Natural killer cell treated with Interleukin-12 subunit alpha and Interleukin-12 subunit beta and Interleukin-15 and Interleukin-18, amount 100 ng/mL, for 72 hours (primary cell): ENCODE results near the gene RTL1. TPM values are rescaled to one million over a fixed set of nuclear protein-coding genes. Genes with fewer than 3 reads are reported as not detected.

Experiments
- ATAC-seq, 2 donors: fragments of 150-1000 bp; cut with Tn5 transposase in 1 of 2; sonication (Bioruptor Pico), chemical (Tn5 transposase) in 1 of 2; 2 replicates each; pipeline ENCODE4 v1.10.0; 2021
- DNase-seq: peaks from one replicate; pipeline ENCODE4 v3.0.0; 2022; ENCODE audit warnings: low spot score
- H3K27ac Mint-ChIP-seq, 2 donors: 1 replicate in 1 of 2; 2 replicates in 1 of 2; pipeline ENCODE4 v1.8.0; 2022; ENCODE audit warnings: mixed read lengths in 2 of 2, mild to moderate bottlenecking in 1 of 2, moderate library complexity in 1 of 2
- H3K27me3 Mint-ChIP-seq, 2 donors: 1 replicate in 1 of 2; 2 replicates in 1 of 2; pipeline ENCODE4 v1.8.0; 2022; ENCODE audit warnings: mixed read lengths in 2 of 2
- H3K36me3 Mint-ChIP-seq: one replicate; pipeline ENCODE4 v1.8.0; 2022; ENCODE audit warnings: mixed read lengths
- H3K4me1 Mint-ChIP-seq, 2 donors: 1 replicate in 1 of 2; 2 replicates in 1 of 2; pipeline ENCODE4 v1.8.0; 2022; ENCODE audit warnings: low read depth in 2 of 2, mixed read lengths in 2 of 2, mild to moderate bottlenecking in 1 of 2
- H3K4me3 Mint-ChIP-seq: one replicate; pipeline ENCODE4 v1.8.0; 2022; ENCODE audit warnings: mixed read lengths
- H3K9me3 Mint-ChIP-seq: 2 replicates; pipeline ENCODE4 v1.8.0; 2022; ENCODE audit warnings: mixed read lengths
- total RNA-seq, 2 donors: library from RNA; stranded (reverse); gene quantifications; one replicate each; pipeline ENCODE4 v1.2.3, GENCODE V29; 2022

Gene RTL1
- total RNA-seq, 2 donors from 2014 or later: not detected

GRCh38 chr14:100903134-100903468 is 421 bp downstream of the RTL1 start:
- no peaks in the 10 kb centered on the region for H3K36me3 Mint-ChIP-seq
- no peak overlapping the region for H3K4me3 Mint-ChIP-seq
- H3K27me3 Mint-ChIP-seq: peaks cover 41 to 54% of the 10 kb centered on the region in 2 donors
- DNase-seq (no peak), ATAC-seq (no peak)
- H3K27ac Mint-ChIP-seq: no peak overlapping the region
- H3K4me1 Mint-ChIP-seq: no peaks in the 10 kb centered on the region
- no peaks in the 10 kb centered on the region for H3K9me3 Mint-ChIP-seq

- H3K27ac Mint-ChIP-seq: no peak overlapping the region
- peaks cover 41 to 54% of the 10 kb centered on the region in 2 donors for H3K27me3 Mint-ChIP-seq
- no peaks in the 10 kb centered on the region for H3K36me3 Mint-ChIP-seq
Observed at GRCh38 chr14:100902295-100903133, 1.0 kb downstream of the RTL1 start.

DNA sequence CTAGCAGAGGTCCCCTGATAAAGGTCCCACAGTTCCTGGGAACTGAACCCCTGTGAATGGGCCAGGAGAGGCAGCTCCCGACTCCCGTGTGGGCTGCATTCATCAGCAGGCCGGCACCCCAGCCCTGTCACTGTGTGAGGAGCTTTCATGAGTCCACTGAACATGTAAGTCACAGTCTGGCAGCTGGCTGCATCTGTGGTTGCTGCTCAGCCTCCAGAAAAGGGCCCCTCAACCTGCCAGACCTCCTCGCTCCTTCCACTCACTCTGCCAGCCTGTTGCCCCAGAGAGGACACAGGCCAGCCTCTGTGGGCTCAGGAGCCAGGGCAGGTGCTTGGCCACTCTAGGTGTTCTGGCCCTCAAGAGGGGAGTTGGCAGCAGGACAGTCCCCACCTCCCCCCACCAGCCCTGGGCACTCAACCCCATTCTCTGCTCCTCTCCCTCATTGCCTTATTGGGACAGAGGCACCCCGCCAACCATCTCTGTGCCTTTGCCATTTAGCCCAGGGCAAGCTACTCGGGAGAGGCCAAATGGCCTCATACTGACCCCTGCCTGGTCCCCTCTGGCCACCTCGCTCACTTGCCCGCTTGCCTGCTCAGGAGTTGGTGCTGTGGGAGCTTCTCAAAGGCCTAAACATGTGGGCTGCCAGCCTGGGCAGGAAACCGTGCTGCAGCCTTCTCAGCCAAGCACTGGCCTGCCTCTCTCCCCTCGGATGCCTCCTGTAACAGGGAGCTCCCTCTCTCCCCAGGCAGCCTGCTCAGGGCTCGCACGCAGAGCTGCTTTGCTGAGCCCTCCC is 1.9 kb downstream of the RTL1 start:
- no peak overlapping the region for H3K27ac Mint-ChIP-seq
- H3K4me3 Mint-ChIP-seq: no peak overlapping the region
- no peaks in the 10 kb centered on the region for H3K4me1 Mint-ChIP-seq
- H3K27me3 Mint-ChIP-seq: peaks cover 39 to 49% of the 10 kb centered on the region in 2 donors
- ATAC-seq (peak in 1 of 2 donors; percentile 20), DNase-seq (no peak)
- H3K36me3 Mint-ChIP-seq: no peaks in the 10 kb centered on the region
- H3K9me3 Mint-ChIP-seq: no peaks in the 10 kb centered on the region

More at GRCh38 chr14:100902295-100903133, 1.0 kb downstream of the RTL1 start:
- no peak overlapping the region for H3K4me3 Mint-ChIP-seq
- DNase-seq: no peak
- no peaks in the 10 kb centered on the region for H3K4me1 Mint-ChIP-seq
- H3K9me3 Mint-ChIP-seq: no peaks in the 10 kb centered on the region
- no peak for ATAC-seq

DNA sequence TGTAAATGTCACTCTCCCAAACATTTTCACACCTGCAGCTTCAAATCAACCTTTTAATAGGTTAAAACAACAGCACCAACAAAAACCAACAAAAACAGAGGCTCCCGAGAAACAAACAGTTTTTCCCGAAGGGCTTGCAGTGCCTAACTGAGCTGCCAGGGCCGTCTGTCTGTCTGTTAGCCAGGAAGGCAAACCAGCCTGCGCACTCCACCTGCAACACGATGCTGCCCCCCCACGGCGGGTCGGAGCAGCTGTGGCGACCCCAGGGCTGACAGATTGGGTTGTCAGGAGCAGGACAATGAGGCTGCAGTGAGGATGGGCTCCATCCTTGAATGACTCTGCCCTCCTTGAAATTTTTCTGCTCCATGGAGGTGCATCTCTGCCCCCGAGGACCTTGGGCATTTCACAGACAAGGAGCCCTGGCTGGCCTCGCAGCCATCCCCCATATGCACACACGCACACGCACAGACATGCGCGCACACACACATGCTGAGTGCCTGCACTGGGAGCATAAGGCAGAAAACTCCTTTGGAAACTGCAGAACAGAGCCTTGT is 2.6 kb downstream of the RTL1 start:
- ATAC-seq: no peak

GRCh38 chr14:100899884-100900771 is 3.4 kb downstream of the RTL1 start:
- Mint-ChIP-seq H3K4me3 (no peak overlapping the region), H3K36me3 (no peaks in the 10 kb centered on the region), H3K9me3 (no peaks in the 10 kb centered on the region), H3K27ac (no peak overlapping the region), H3K27me3 (peaks cover 35 to 39% of the 10 kb centered on the region in 2 donors), H3K4me1 (no peaks in the 10 kb centered on the region)
- ATAC-seq: no peak
- DNase-seq: no peak

More for the DNA sequence above, 2.6 kb downstream of the RTL1 start:
- H3K27ac Mint-ChIP-seq: no peak overlapping the region
- no peaks in the 10 kb centered on the region for H3K4me1 Mint-ChIP-seq
- H3K9me3 Mint-ChIP-seq: no peaks in the 10 kb centered on the region
- no peak for DNase-seq
- H3K4me3 Mint-ChIP-seq: no peak overlapping the region
- peaks cover 39 to 46% of the 10 kb centered on the region in 2 donors for H3K27me3 Mint-ChIP-seq
- no peaks in the 10 kb centered on the region for H3K36me3 Mint-ChIP-seq

DNA sequence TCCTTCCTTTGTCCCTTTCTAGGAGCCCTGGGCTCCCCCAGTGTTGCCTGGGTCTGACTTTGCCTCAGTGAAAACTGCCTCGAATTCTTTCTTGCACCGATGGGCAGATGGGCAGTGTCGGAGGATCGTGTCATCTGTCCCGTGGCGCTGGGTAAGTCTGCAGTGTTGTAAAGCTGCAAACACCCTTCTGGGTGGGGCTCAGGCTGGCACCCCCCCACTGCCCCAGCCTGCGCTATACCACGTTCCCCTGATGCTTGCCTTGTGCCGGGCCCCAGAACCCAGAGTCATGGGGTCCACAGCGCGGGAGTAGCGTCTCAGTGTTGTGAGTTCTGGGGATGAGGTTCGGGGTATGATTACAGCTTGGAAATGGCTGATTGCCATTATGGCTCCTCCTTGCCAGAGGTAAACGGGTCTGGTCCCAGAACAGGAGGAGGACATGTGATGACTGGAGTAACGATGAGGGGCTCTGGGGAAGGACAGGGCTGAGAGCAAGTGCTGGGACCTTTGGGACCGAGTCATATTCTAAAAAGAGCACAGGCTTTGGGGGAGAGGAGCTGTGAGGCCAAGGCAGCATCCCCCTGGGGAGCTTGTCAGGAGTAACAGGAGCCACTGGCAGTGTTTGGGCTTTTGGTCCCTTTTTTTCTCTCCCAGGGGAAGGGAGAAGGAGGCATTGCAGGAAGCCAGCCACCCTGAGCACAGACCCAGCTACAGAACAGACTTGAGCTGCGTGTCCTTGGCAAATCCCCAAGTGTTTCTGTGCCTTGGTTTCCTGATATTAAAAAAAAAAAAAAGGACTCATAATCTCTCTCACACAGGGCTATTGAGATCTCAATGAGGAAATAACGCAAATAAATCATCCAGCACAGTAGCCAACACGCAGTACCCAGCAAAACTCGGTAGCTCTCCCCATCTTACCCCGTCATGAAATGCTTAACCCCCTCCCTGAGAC is 4.3 kb downstream of the RTL1 start:
- H3K4me1 Mint-ChIP-seq: no peaks in the 10 kb centered on the region
- ATAC-seq: no peak
- H3K9me3 Mint-ChIP-seq: no peaks in the 10 kb centered on the region
- no peaks in the 10 kb centered on the region for H3K36me3 Mint-ChIP-seq
- H3K27ac Mint-ChIP-seq: no peak overlapping the region
- H3K27me3 Mint-ChIP-seq: peaks cover 37 to 39% of the 10 kb centered on the region in 2 donors
- DNase-seq: no peak
- H3K4me3 Mint-ChIP-seq: no peak overlapping the region

DNA sequence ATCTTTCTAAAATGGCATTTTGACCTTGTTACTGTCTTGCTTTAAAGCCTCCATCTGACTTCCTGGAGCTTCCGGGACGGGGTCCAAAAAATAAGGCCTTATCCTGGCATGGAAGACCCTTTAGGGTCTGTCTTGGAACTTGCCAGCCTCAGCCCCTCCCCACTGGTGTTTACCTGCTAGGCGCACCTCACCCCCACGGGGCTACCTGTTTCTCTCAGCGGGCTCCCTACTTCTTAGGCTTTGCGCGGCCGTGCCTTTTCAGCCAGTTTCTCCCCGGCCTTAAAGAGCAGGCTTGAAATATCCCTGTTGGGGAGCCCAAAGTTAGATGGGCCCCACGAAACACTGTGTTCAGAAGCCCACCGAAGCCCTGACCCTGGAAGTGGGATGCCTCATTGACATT is 5.1 kb downstream of the RTL1 start:
- DNase-seq: no peak
- Mint-ChIP-seq H3K27me3 (peaks cover 34 to 41% of the 10 kb centered on the region in 2 donors), H3K27ac (no peak overlapping the region), H3K4me3 (no peak overlapping the region), H3K36me3 (no peaks in the 10 kb centered on the region), H3K4me1 (no peaks in the 10 kb centered on the region), H3K9me3 (no peaks in the 10 kb centered on the region)
- no peak for ATAC-seq

DNA sequence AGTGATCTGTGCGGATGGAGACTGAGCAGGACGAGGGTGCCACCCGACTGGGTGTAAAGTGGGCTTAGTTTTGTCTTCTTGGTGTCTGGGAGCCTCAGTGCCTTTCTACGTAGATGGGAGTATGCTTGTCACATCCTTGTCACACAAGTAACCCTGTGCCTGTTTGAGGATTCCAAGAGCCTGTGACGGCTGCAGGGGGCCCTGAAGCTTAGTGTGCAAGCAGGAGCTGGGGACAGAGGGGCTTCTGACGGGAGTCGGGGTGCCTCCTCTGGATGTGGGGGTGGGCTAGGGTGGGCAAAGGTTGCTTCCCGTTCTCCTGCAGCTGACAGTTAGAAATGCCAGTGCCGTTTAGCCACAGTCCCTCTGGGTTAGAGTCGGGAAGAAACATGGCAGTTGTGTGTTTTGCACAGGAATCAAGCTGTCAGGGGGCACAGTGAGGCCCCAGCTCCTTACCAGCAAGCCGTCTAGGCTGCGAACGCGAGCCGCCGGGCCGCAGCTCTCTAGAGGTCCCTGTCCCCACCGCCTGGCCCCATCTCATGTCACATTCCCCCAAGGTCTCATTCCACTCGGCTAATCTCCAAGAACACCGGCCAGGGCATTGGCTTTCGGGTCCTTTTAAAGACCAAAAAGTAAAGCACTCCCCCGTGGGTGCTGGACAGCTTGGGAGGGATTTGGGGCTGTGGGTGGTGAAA is 7.0 kb downstream of the RTL1 start:
- Mint-ChIP-seq H3K4me1 (no peaks in the 10 kb centered on the region), H3K4me3 (no peak overlapping the region), H3K9me3 (no peaks in the 10 kb centered on the region), H3K27me3 (peaks cover 20 to 32% of the 10 kb centered on the region in 2 donors), H3K36me3 (no peaks in the 10 kb centered on the region), H3K27ac (no peak overlapping the region)
- DNase-seq (no peak), ATAC-seq (no peak)

DNA sequence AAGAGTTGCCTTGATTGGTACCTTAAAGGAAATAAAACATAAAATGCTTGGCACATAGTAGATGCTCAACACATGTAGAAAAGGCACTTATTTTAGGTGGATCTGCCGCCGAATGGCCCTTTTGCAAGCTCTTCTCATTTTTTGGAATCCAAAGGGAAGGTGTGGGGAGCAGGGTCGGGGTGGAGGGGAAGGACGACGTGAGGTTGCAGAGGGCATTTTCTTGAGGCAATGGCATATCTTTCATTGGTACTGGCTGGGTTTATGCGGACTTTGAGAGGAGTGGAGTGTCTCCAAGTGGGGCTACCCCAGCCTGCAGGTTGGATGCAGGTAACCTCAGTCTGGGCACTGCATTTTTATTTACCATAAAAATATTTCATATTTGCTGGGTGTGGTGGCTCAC is 8.1 kb downstream of the RTL1 start:
- H3K36me3 Mint-ChIP-seq: no peaks in the 10 kb centered on the region

GRCh38 chr14:100894416-100894815 is 9.1 kb downstream of the RTL1 start:
- Mint-ChIP-seq H3K4me3 (no peak overlapping the region), H3K36me3 (no peaks in the 10 kb centered on the region), H3K27ac (no peak overlapping the region), H3K27me3 (peaks cover 12 to 19% of the 10 kb centered on the region in 2 donors), H3K4me1 (no peaks in the 10 kb centered on the region), H3K9me3 (no peaks in the 10 kb centered on the region)
- ATAC-seq (no peak), DNase-seq (no peak)

More for the DNA sequence above, 8.1 kb downstream of the RTL1 start:
- Mint-ChIP-seq H3K27ac (no peak overlapping the region), H3K4me3 (no peak overlapping the region), H3K27me3 (peaks cover 17 to 25% of the 10 kb centered on the region in 2 donors), H3K4me1 (no peaks in the 10 kb centered on the region), H3K9me3 (no peaks in the 10 kb centered on the region)
- ATAC-seq (no peak), DNase-seq (no peak)

- no peak for DNase-seq
- no peaks in the 10 kb centered on the region for H3K4me1 Mint-ChIP-seq
- peaks cover 9 to 19% of the 10 kb centered on the region in 2 donors for H3K27me3 Mint-ChIP-seq
- no peaks in the 10 kb centered on the region for H3K9me3 Mint-ChIP-seq
- no peak for ATAC-seq
- no peak overlapping the region for H3K27ac Mint-ChIP-seq
- no peaks in the 10 kb centered on the region for H3K36me3 Mint-ChIP-seq
- H3K4me3 Mint-ChIP-seq: no peak overlapping the region
Observed at GRCh38 chr14:100893760-100894159, 9.8 kb downstream of the RTL1 start.

DNA sequence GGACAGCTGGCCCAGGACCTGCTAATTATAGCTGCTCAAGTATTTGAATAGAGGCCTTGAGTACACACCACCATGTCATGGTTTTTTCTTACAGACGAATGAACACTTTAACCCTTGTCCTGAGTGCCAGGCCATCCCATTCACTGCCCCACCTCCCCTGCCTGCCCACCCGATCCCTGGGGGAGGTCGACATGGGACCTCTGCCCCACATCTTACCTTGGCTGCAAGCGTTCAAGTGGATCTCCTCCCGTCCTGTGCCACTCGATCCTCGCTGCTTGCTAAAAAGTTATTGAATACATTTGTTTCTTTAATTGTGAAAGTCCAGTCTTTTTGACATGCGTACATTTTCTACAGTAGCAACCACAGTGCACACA is 10.3 kb downstream of the RTL1 start:
- ATAC-seq (no peak), DNase-seq (no peak)
- H3K36me3 Mint-ChIP-seq: no peaks in the 10 kb centered on the region
- peaks cover 8 to 20% of the 10 kb centered on the region in 2 donors for H3K27me3 Mint-ChIP-seq
- H3K27ac Mint-ChIP-seq: no peak overlapping the region
- no peaks in the 10 kb centered on the region for H3K9me3 Mint-ChIP-seq
- no peaks in the 10 kb centered on the region for H3K4me1 Mint-ChIP-seq
- no peak overlapping the region for H3K4me3 Mint-ChIP-seq
